HepG2 (cell line): ENCODE results near the gene TMEM235. TPM values are rescaled to one million over a fixed set of nuclear protein-coding genes. Genes with fewer than 3 reads are reported as not detected.

Experiments used
- ATAC-seq: fragments of 200-7000 bp; cut with Tn5 transposase; 3 replicates; pipeline ENCODE4 v1.9.1; 2020; ENCODE audit warnings: mild to moderate bottlenecking, moderate library complexity
- BruUV-seq: library from RNA; stranded (reverse); fragments of 400-500 nt; replicated peaks from 2 replicates; lab custom pipeline; 2021; lab: Mats Ljungman, UMichigan
- CTCF ChIA-PET: fragments of 300-600 bp; formaldehyde crosslinking; extraction: SDS; loops from one replicate; lab custom pipeline; 2021; ENCODE audit warnings: low total read pairs, inconsistent platforms, low intra/inter-chr PET ratio; lab: Yijun Ruan, JAX
- POLR2A ChIA-PET: fragments of 350-600 bp; sonication (Branson Sonifier 250); formaldehyde crosslinking; loops from one replicate; lab custom pipeline; 2020; ENCODE audit warnings: antibody characterized with exemption, inconsistent platforms; lab: Yijun Ruan, JAX
- DNase-seq: peaks from one replicate; pipeline ENCODE4 v3.0.0-alpha.2; 2015; ENCODE audit warnings: low spot score
- FAIRE-seq: peaks from 3 replicates; lab custom pipeline; 2011; peaks lifted over from hg19 to GRCh38; lab: Jason Lieb, UNC
- H2AFZ ChIP-seq: one replicate; pipeline ENCODE4 v1.6.1; 2011; ENCODE audit warnings: low read length, inconsistent platforms
- H3K27ac ChIP-seq: fragments of 300-600 bp; 3 replicates; pipeline ENCODE4 v1.8.0; 2011; ENCODE audit warnings: mixed run types, mild to moderate bottlenecking, mixed read lengths, low read length, inconsistent platforms; ENCODE audit not compliant: insufficient read depth; ENCODE audit errors: extremely low read length
- H3K27me3 ChIP-seq, 2 experiments: fragments of 200-600 bp in 1 of 2; 2 replicates in 1 of 2; 3 replicates in 1 of 2; pipeline versions ENCODE4 v1.6.0 to v1.8.0; 2011; ENCODE audit warnings: low read length in 2 of 2, mild to moderate bottlenecking in 2 of 2, moderate library complexity in 2 of 2, inconsistent platforms in 1 of 2; ENCODE audit not compliant: insufficient read depth in 2 of 2, control insufficient read depth in 1 of 2
- H3K36me3 ChIP-seq, 2 experiments: fragments of 200-600 bp in 1 of 2; replicated peaks in 1 of 2; 2 replicates in 1 of 2; 3 replicates in 1 of 2; pipeline versions ENCODE4 v1.5.1 to v1.8.0; 2011; ENCODE audit warnings: low read length in 2 of 2, inconsistent platforms in 1 of 2; ENCODE audit not compliant: insufficient read depth in 2 of 2, control insufficient read depth in 1 of 2
- H3K4me1 ChIP-seq: 2 replicates; pipeline ENCODE4 v1.5.1; 2012; ENCODE audit warnings: low read length, inconsistent platforms; ENCODE audit not compliant: insufficient read depth
- H3K4me2 ChIP-seq: 2 replicates; pipeline ENCODE4 v1.6.0; 2011; ENCODE audit warnings: low read depth, low read length, inconsistent platforms
- H3K4me3 ChIP-seq, 3 experiments: fragments of 200-600 bp in 1 of 3; sonication (generic), shearing (Covaris generic) in 1 of 3; replicated peaks in 1 of 3; 2 replicates each; pipeline ENCODE4 v1.5.1; 2011 to 2016; ENCODE audit warnings: low read length in 3 of 3, inconsistent platforms in 2 of 3, low read depth in 2 of 3, mild to moderate bottlenecking in 2 of 3, control low read depth in 1 of 3, mixed read lengths in 1 of 3; ENCODE audit not compliant: insufficient read depth in 1 of 3
- H3K79me2 ChIP-seq: one replicate; pipeline ENCODE4 v1.6.1; 2011; ENCODE audit warnings: low read length, inconsistent platforms; ENCODE audit not compliant: insufficient read depth
- H3K9ac ChIP-seq: 2 replicates; pipeline ENCODE4 v1.6.0; 2011; ENCODE audit warnings: mild to moderate bottlenecking, low read depth, low read length, inconsistent platforms; ENCODE audit not compliant: insufficient read depth
- H3K9me3 ChIP-seq: 2 replicates; pipeline ENCODE4 v1.5.1; 2012; ENCODE audit warnings: mild to moderate bottlenecking, low read length
- H4K20me1 ChIP-seq: 2 replicates; pipeline ENCODE4 v1.6.0; 2011; ENCODE audit warnings: inconsistent platforms, mild to moderate bottlenecking, low read length, moderate library complexity; ENCODE audit not compliant: insufficient read depth
- DPF2 ChIP-seq: sonication (generic); formaldehyde crosslinking; IDR thresholded peaks from 2 replicates; pipeline ENCODE4 v1.4.0; 2020; ENCODE audit warnings: mild to moderate bottlenecking, low read depth, missing genetic modification reagents, borderline replicate concordance
- GABPB1 ChIP-seq: IDR thresholded peaks from 2 replicates; pipeline ENCODE4 v1.6.1; 2016; ENCODE audit warnings: mild to moderate bottlenecking, missing genetic modification reagents, moderate library complexity, missing compliant biosample characterization
- MED13 ChIP-seq: sonication (generic); formaldehyde crosslinking; IDR thresholded peaks from 2 replicates; pipeline ENCODE4 v1.5.0; 2020; ENCODE audit warnings: missing genetic modification reagents
- MZF1 ChIP-seq: sonication (generic); formaldehyde crosslinking; IDR thresholded peaks from 2 replicates; pipeline ENCODE4 v1.8.1; 2023; ENCODE audit warnings: mild to moderate bottlenecking, missing genetic modification reagents, borderline replicate concordance
- SIN3A ChIP-seq: IDR thresholded peaks from 2 replicates; pipeline ENCODE4 v1.6.1; 2011; ENCODE audit warnings: low read depth, mild to moderate bottlenecking, control low read depth, low read length, borderline replicate concordance
- SNRNP70 ChIP-seq: fragments of 200-400 bp; formaldehyde crosslinking; IDR thresholded peaks from 2 replicates; pipeline ENCODE4 v1.6.1; 2017; ENCODE audit warnings: mild to moderate bottlenecking, low read depth, low read length, moderate library complexity
- ZNF30 ChIP-seq: sonication (generic); formaldehyde crosslinking; IDR thresholded peaks from 2 replicates; pipeline ENCODE4 v1.5.0; 2020; ENCODE audit warnings: mild to moderate bottlenecking, missing genetic modification reagents
- ZNF550 ChIP-seq: sonication (generic); formaldehyde crosslinking; IDR thresholded peaks from 2 replicates; pipeline ENCODE4 v1.4.0; 2020; ENCODE audit warnings: mild to moderate bottlenecking, missing genetic modification reagents, borderline replicate concordance
- ZNF572 ChIP-seq: sonication (generic); formaldehyde crosslinking; IDR thresholded peaks from 2 replicates; pipeline ENCODE4 v1.5.1; 2020; ENCODE audit warnings: mild to moderate bottlenecking, missing genetic modification reagents
- ZNF644 ChIP-seq: IDR thresholded peaks from 2 replicates; pipeline ENCODE4 v1.6.1; 2016; ENCODE audit warnings: low read depth
- WGBS: methylation state at CpG from one replicate; pipeline ENCODE4 v1.1.6; 2017; ENCODE audit warnings: low lambda C conversion rate; 5-methylcytosine and 5-hydroxymethylcytosine counted together
- in situ Hi-C: cut with HindIII; loops from 2 replicates; pipeline ENCODE4 v1.10.0; 2017; ENCODE audit warnings: low pct_unique_long_range_greater_than_20kb; ENCODE audit not compliant: extremely low pct_ligation_motif_present
- intact Hi-C: fragments of 100-400 bp; cut with micrococcal nuclease; formaldehyde crosslinking; loops from one replicate; pipeline ENCODE4 v1.10.0; 2022; ENCODE audit not compliant: unreplicated experiment
- polyA plus RNA-seq, 8 experiments: library from polyadenylated mRNA; depleted of rRNA in 3 of 8; stranded (reverse) in 7 of 8; unstranded in 1 of 8; fragments of >200 nt; fragmentation: Illumina TruSeq in 4 of 8; extraction: Trizol in 4 of 8; gene quantifications; 2 replicates each; pipeline versions ENCODE4 v1.2.1 to v1.2.3, GENCODE V29; 2011 to 2016; ENCODE audit warnings: low read depth in 4 of 8, missing spikeins in 1 of 8, mixed read lengths in 1 of 8; ENCODE audit not compliant: insufficient read depth in 1 of 8
- total RNA-seq, 5 experiments: library from RNA; depleted of rRNA; stranded (reverse); fragments of >200 nt; fragmentation: Illumina TruSeq; extraction: Trizol; gene quantifications; 2 replicates each; pipeline ENCODE4 v1.2.3, GENCODE V29; 2016; ENCODE audit warnings: low read depth in 1 of 5
- TF ChIP-seq, protein P1 (sequence below): sonication (generic); formaldehyde crosslinking; IDR thresholded peaks from 2 replicates; pipeline ENCODE4 v1.4.0; 2020; ENCODE audit warnings: mild to moderate bottlenecking, missing genetic modification reagents
- TF ChIP-seq, protein P2 (sequence below): sonication (generic); formaldehyde crosslinking; IDR thresholded peaks from 2 replicates; pipeline ENCODE4 v1.5.1; 2020; ENCODE audit warnings: missing genetic modification reagents, mild to moderate bottlenecking, borderline replicate concordance
- TF ChIP-seq, protein P3 (sequence below): sonication (generic); formaldehyde crosslinking; IDR thresholded peaks from 2 replicates; pipeline ENCODE4 v1.5.0; 2020; ENCODE audit warnings: mild to moderate bottlenecking, missing genetic modification reagents

The TMEM235 gene
- total and polyA plus RNA-seq, 2 of the 13 experiments (the other 11 are each of a cell fraction or from before 2014, with no cell fraction given) = not detected

DNA sequence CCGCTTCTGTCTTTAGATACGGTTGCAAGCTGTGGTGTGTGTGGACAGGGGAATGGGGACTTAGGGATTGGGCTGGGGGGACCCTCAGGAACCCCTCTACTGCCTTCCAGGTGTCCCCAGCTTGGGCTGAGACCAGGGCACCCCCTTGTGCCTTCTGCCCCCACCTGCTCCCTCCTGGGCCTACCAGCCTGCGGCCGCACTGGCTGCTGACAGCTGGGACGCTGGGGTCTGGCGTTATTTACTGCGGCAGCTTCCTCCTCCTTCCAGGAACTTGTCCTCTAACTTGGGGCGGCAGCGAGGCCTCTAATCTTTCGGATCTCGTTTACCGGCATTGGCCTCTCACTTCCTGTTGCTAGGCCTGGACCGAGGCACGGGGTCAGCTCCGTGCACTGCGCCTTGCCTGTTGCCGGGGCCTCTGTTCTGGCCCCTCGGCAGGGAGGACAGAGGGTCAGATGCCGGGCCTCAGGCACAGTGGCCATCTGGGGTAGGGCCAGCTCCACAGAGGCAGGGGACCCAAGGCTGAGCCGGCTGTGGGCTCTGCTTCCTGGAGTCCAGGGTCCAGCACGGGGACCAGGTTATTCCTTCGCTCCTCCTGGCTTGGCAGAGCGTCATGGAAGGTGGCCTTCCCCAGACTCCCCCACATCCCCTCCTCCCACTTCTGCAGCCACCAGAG, 31.8 kb downstream of the TMEM235 start:
- H3K4me3 ChIP-seq = peak overlapping the region; percentile 25 to 66 (median 38)
- peaks cover 66% of the 10 kb centered on the region for H3K4me1 ChIP-seq
- CTCF ChIA-PET = no interaction called here
- BruUV-seq = no TSS peak
- H3K27ac ChIP-seq = no peak overlapping the region
- no peaks in the 10 kb centered on the region for H4K20me1 ChIP-seq
- FAIRE-seq (no peak), DNase-seq (peak; percentile 43), ATAC-seq (peak; percentile 83)
- H3K9me3 ChIP-seq = no peaks in the 10 kb centered on the region
- peaks cover 13 to 59% of the 10 kb centered on the region in 2 experiments for H3K27me3 ChIP-seq
- in situ Hi-C loops (no loop called here), intact Hi-C loops (no loop called here)
- H3K4me2 ChIP-seq = peak overlapping the region; percentile 80
- H3K36me3 ChIP-seq = no peaks in the 10 kb centered on the region
- H2AFZ ChIP-seq = no peak overlapping the region
- POLR2A ChIA-PET = interaction anchor here (1.0 to 1.5 kb wide), 2 partner anchors 9 to 159 kb away, joined by 5 read pairs; no protein-coding TSS in a partner anchor
- no peaks in the 10 kb centered on the region for H3K79me2 ChIP-seq
- H3K9ac ChIP-seq = 0 out of 2 replicates have a peak overlapping the region, but pooled peaks have one; percentile 28
- WGBS = 7% methylated on average over 18 of the region's 23 CpGs
- no peak for TF ChIP-seq SNRNP70
- peak; percentile 84 for TF ChIP-seq GABPB1 (CRISPR knock-in tag)
- no peak for TF ChIP-seq ZNF644
- TF ChIP-seq, protein P1, sequence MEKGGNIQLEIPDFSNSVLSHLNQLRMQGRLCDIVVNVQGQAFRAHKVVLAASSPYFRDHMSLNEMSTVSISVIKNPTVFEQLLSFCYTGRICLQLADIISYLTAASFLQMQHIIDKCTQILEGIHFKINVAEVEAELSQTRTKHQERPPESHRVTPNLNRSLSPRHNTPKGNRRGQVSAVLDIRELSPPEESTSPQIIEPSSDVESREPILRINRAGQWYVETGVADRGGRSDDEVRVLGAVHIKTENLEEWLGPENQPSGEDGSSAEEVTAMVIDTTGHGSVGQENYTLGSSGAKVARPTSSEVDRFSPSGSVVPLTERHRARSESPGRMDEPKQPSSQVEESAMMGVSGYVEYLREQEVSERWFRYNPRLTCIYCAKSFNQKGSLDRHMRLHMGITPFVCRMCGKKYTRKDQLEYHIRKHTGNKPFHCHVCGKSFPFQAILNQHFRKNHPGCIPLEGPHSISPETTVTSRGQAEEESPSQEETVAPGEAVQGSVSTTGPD (CRISPR knock-in tag) = no peak
- peak; percentile 89; the same call in 1 of the 2 replicates for TF ChIP-seq ZNF572 (CRISPR knock-in tag)
- TF ChIP-seq, protein P2, sequence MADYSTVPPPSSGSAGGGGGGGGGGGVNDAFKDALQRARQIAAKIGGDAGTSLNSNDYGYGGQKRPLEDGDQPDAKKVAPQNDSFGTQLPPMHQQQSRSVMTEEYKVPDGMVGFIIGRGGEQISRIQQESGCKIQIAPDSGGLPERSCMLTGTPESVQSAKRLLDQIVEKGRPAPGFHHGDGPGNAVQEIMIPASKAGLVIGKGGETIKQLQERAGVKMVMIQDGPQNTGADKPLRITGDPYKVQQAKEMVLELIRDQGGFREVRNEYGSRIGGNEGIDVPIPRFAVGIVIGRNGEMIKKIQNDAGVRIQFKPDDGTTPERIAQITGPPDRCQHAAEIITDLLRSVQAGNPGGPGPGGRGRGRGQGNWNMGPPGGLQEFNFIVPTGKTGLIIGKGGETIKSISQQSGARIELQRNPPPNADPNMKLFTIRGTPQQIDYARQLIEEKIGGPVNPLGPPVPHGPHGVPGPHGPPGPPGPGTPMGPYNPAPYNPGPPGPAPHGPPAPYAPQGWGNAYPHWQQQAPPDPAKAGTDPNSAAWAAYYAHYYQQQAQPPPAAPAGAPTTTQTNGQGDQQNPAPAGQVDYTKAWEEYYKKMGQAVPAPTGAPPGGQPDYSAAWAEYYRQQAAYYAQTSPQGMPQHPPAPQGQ (CRISPR knock-in tag) = no peak
- no peak for TF ChIP-seq ZNF30 (CRISPR knock-in tag)
- no peak for TF ChIP-seq SIN3A
- no peak for TF ChIP-seq DPF2 (CRISPR knock-in tag)
- no peak for TF ChIP-seq ZNF550
- no peak for TF ChIP-seq MED13
- no peak for TF ChIP-seq MZF1 (CRISPR knock-in tag)
- TF ChIP-seq, protein P3, sequence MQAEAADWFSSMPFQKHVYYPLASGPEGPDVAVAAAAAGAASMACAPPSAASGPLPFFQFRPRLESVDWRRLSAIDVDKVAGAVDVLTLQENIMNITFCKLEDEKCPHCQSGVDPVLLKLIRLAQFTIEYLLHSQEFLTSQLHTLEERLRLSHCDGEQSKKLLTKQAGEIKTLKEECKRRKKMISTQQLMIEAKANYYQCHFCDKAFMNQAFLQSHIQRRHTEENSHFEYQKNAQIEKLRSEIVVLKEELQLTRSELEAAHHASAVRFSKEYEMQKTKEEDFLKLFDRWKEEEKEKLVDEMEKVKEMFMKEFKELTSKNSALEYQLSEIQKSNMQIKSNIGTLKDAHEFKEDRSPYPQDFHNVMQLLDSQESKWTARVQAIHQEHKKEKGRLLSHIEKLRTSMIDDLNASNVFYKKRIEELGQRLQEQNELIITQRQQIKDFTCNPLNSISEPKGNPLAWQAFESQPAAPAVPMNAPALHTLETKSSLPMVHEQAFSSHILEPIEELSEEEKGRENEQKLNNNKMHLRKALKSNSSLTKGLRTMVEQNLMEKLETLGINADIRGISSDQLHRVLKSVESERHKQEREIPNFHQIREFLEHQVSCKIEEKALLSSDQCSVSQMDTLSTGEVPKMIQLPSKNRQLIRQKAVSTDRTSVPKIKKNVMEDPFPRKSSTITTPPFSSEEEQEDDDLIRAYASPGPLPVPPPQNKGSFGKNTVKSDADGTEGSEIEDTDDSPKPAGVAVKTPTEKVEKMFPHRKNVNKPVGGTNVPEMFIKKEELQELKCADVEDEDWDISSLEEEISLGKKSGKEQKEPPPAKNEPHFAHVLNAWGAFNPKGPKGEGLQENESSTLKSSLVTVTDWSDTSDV (CRISPR knock-in tag) = peak; percentile 68; the same call in 1 of the 2 replicates
